ENCODE data around the gene DHFR. TPM values are rescaled to one million over a fixed set of nuclear protein-coding genes. Genes with fewer than 3 reads are reported as not detected.
A peak's percentile ranks its signal among the peaks of the same experiment; 100 is the strongest.

Gene DHFR
- 8.4 TPM for total RNA-seq
- long read RNA-seq, transcript DHFR-201 (6 exons, 3,917 nt) = major isoform, 5 of 6 reads
- long read RNA-seq, partial matches to known transcripts = 0 of 6 reads
- long read RNA-seq, other reads (novel, unspliced or antisense) = 1 of 6 reads

- Histone ChIP-seq H3K27me3 (ENCODE audit: low read depth) (no peaks in the 10 kb centered on the region), H3K4me3 (peak within 1 kb of the TSS; percentile 97), H3K36me3 (peaks cover 34% of the 10 kb centered on the region), H3K27ac (replicated peaks) (peak within 1 kb of the TSS; percentile 100), H3K9me3 (replicated peaks) (no peaks in the 10 kb centered on the region), H3K4me1 (peaks cover 23% of the 10 kb centered on the region)
- TF ChIP-seq, protein P1, sequence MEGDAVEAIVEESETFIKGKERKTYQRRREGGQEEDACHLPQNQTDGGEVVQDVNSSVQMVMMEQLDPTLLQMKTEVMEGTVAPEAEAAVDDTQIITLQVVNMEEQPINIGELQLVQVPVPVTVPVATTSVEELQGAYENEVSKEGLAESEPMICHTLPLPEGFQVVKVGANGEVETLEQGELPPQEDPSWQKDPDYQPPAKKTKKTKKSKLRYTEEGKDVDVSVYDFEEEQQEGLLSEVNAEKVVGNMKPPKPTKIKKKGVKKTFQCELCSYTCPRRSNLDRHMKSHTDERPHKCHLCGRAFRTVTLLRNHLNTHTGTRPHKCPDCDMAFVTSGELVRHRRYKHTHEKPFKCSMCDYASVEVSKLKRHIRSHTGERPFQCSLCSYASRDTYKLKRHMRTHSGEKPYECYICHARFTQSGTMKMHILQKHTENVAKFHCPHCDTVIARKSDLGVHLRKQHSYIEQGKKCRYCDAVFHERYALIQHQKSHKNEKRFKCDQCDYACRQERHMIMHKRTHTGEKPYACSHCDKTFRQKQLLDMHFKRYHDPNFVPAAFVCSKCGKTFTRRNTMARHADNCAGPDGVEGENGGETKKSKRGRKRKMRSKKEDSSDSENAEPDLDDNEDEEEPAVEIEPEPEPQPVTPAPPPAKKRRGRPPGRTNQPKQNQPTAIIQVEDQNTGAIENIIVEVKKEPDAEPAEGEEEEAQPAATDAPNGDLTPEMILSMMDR (IDR thresholded peaks at IDR 0.05; ENCODE audit: borderline replicate concordance) = peak; percentile 23
- peak; percentile 91 for DNase-seq
- intact Hi-C loops (cut with micrococcal nuclease) = no loop called here
Measured at GRCh38 chr5:80654391-80655230, at the start of gene DHFR, which contains the start of gene MSH3. DHFR (minus strand) TSS chr5:80654983; CDS start chr5:80654489, 494 bp downstream. MSH3 (plus strand) TSS chr5:80654652; CDS start chr5:80654728, 76 bp downstream.

DNA sequence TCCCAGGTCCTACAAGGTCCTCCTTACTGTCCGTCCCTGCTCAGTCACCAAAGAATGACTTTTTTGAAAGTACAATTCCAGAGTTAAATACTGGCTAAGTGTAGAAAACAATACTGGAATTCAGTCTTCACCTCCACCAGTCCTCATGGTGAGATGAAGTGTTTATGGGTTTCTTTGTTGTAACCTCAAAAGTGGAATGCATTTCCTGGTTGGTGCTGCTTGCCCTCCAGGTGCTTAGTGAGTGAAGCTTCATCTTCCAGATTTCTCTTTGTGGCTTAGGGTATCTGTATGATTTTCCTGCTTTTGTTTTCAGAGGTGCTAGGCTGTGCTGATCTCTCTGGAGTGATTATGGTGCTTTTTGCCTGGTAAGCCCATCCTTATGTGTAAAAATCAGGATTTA, 49.4 kb upstream of the DHFR start:
- no peak for DNase-seq
- Histone ChIP-seq H3K27me3 (ENCODE audit: low read depth) (no peaks in the 10 kb centered on the region), H3K36me3 (peaks cover 5% of the 10 kb centered on the region), H3K27ac (replicated peaks) (no peak overlapping the region), H3K4me3 (no peak overlapping the region), H3K9me3 (replicated peaks) (no peaks in the 10 kb centered on the region), H3K4me1 (peaks cover 27% of the 10 kb centered on the region)
- intact Hi-C loops (cut with micrococcal nuclease) = no loop called here
- TF ChIP-seq, protein P1 (IDR thresholded peaks at IDR 0.05; ENCODE audit: borderline replicate concordance) = no peak

- Histone ChIP-seq H3K27me3 (ENCODE audit: low read depth) (no peaks in the 10 kb centered on the region), H3K27ac (replicated peaks) (no peak overlapping the region)
- TF ChIP-seq, protein P1 (IDR thresholded peaks at IDR 0.05; ENCODE audit: borderline replicate concordance) = no peak
Measured at GRCh38 chr5:80703747-80704146, 49.0 kb upstream of the DHFR start.

GRCh38 chr5:80703291-80703690, 48.5 kb upstream of the DHFR start:
- no peak overlapping the region for H3K27ac ChIP-seq (replicated peaks)
- no peak for DNase-seq
- H3K4me3 ChIP-seq = no peak overlapping the region
- TF ChIP-seq, protein P1 (IDR thresholded peaks at IDR 0.05; ENCODE audit: borderline replicate concordance) = no peak
- H3K4me1 ChIP-seq = peaks cover 27% of the 10 kb centered on the region
- H3K36me3 ChIP-seq = peaks cover 2% of the 10 kb centered on the region
- intact Hi-C loops (cut with micrococcal nuclease) = no loop called here
- no peaks in the 10 kb centered on the region for H3K27me3 ChIP-seq (ENCODE audit: low read depth)
- H3K9me3 ChIP-seq (replicated peaks) = no peaks in the 10 kb centered on the region

More at GRCh38 chr5:80703747-80704146, 49.0 kb upstream of the DHFR start:
- H3K4me1 ChIP-seq = peaks cover 27% of the 10 kb centered on the region
- intact Hi-C loops (cut with micrococcal nuclease) = no loop called here
- H3K4me3 ChIP-seq = no peak overlapping the region
- H3K9me3 ChIP-seq (replicated peaks) = no peaks in the 10 kb centered on the region
- DNase-seq = no peak
- peaks cover 4% of the 10 kb centered on the region for H3K36me3 ChIP-seq

- Histone ChIP-seq H3K4me1 (peaks cover 17% of the 10 kb centered on the region), H3K27ac (replicated peaks) (no peak overlapping the region), H3K27me3 (ENCODE audit: low read depth) (no peaks in the 10 kb centered on the region), H3K9me3 (replicated peaks) (no peaks in the 10 kb centered on the region), H3K36me3 (peaks cover 5% of the 10 kb centered on the region), H3K4me3 (no peak overlapping the region)
- no peak for DNase-seq
- intact Hi-C loops (cut with micrococcal nuclease) = no loop called here
- TF ChIP-seq, protein P1 (IDR thresholded peaks at IDR 0.05; ENCODE audit: borderline replicate concordance) = no peak
Measured at GRCh38 chr5:80701597-80701996, 46.8 kb upstream of the DHFR start.

All from left ventricle myocardium inferior (tissue), 1 donor.